T-helper 1 cell treated with Interleukin-12 subunit alpha and Interleukin-12 subunit beta and Interleukin-4 antibody, amounts not matched to agents 30 μg/mL and 1 μg/mL, for 36 hours (primary cell): ENCODE data around the gene SLAIN2.

Experiments used
- H3K27ac Mint-ChIP-seq: one replicate; pipeline ENCODE4 v1.8.0; 2021; ENCODE audit warnings: mild to moderate bottlenecking, mixed read lengths
- H3K27me3 Mint-ChIP-seq: one replicate; pipeline ENCODE4 v1.8.0; 2021; ENCODE audit warnings: low read depth, mixed read lengths
- H3K36me3 Mint-ChIP-seq: one replicate; pipeline ENCODE4 v1.8.0; 2021; ENCODE audit warnings: low read depth, mixed read lengths
- H3K4me1 Mint-ChIP-seq: one replicate; pipeline ENCODE4 v1.8.0; 2021; ENCODE audit warnings: low read depth, mixed read lengths
- H3K4me3 Mint-ChIP-seq: one replicate; pipeline ENCODE4 v1.8.0; 2021; ENCODE audit warnings: mild to moderate bottlenecking, moderate library complexity, mixed read lengths
- H3K9me3 Mint-ChIP-seq: one replicate; pipeline ENCODE4 v1.8.0; 2021; ENCODE audit warnings: mixed read lengths

Gene SLAIN2

GRCh38 chr4:48462363-48462762 lies 121.0 kb downstream of the SLAIN2 start:
- no peak overlapping the region for H3K27ac Mint-ChIP-seq
- H3K27me3 Mint-ChIP-seq: peaks cover 5% of the 10 kb centered on the region
- no peak overlapping the region for H3K4me3 Mint-ChIP-seq
- H3K4me1 Mint-ChIP-seq: no peaks in the 10 kb centered on the region
- H3K9me3 Mint-ChIP-seq: no peaks in the 10 kb centered on the region
- H3K36me3 Mint-ChIP-seq: no peaks in the 10 kb centered on the region

GRCh38 chr4:48467442-48467841 lies 126.1 kb downstream of the SLAIN2 start:
- H3K4me3 Mint-ChIP-seq: no peak overlapping the region
- H3K9me3 Mint-ChIP-seq: no peaks in the 10 kb centered on the region
- H3K27me3 Mint-ChIP-seq: peaks cover 14% of the 10 kb centered on the region
- no peak overlapping the region for H3K27ac Mint-ChIP-seq
- H3K36me3 Mint-ChIP-seq: no peaks in the 10 kb centered on the region
- no peaks in the 10 kb centered on the region for H3K4me1 Mint-ChIP-seq

- Mint-ChIP-seq H3K36me3 (no peaks in the 10 kb centered on the region), H3K9me3 (no peaks in the 10 kb centered on the region), H3K4me1 (no peaks in the 10 kb centered on the region), H3K27me3 (peaks cover 14% of the 10 kb centered on the region), H3K27ac (no peak overlapping the region), H3K4me3 (no peak overlapping the region)
Observed at GRCh38 chr4:48467891-48468290, 126.6 kb downstream of the SLAIN2 start.

- peaks cover 14% of the 10 kb centered on the region for H3K27me3 Mint-ChIP-seq
- no peak overlapping the region for H3K27ac Mint-ChIP-seq
- no peaks in the 10 kb centered on the region for H3K9me3 Mint-ChIP-seq
- H3K4me3 Mint-ChIP-seq: no peak overlapping the region
- H3K36me3 Mint-ChIP-seq: no peaks in the 10 kb centered on the region
- no peaks in the 10 kb centered on the region for H3K4me1 Mint-ChIP-seq
Observed at GRCh38 chr4:48470137-48470536, 128.8 kb downstream of the SLAIN2 start.

- H3K27me3 Mint-ChIP-seq: peaks cover 17% of the 10 kb centered on the region
- no peak overlapping the region for H3K27ac Mint-ChIP-seq
- H3K36me3 Mint-ChIP-seq: no peaks in the 10 kb centered on the region
- H3K9me3 Mint-ChIP-seq: no peaks in the 10 kb centered on the region
- no peaks in the 10 kb centered on the region for H3K4me1 Mint-ChIP-seq
- H3K4me3 Mint-ChIP-seq: no peak overlapping the region
Observed at GRCh38 chr4:48470570-48470969, 129.2 kb downstream of the SLAIN2 start.

- Mint-ChIP-seq H3K27ac (no peak overlapping the region), H3K4me3 (no peak overlapping the region), H3K36me3 (no peaks in the 10 kb centered on the region), H3K9me3 (no peaks in the 10 kb centered on the region), H3K4me1 (no peaks in the 10 kb centered on the region), H3K27me3 (peaks cover 21% of the 10 kb centered on the region)
Observed at GRCh38 chr4:48472794-48473193, 131.5 kb downstream of the SLAIN2 start.

GRCh38 chr4:48475770-48476169 lies 134.4 kb downstream of the SLAIN2 start:
- Mint-ChIP-seq H3K9me3 (no peaks in the 10 kb centered on the region), H3K27me3 (peaks cover 21% of the 10 kb centered on the region), H3K4me3 (no peak overlapping the region), H3K36me3 (no peaks in the 10 kb centered on the region), H3K27ac (no peak overlapping the region), H3K4me1 (no peaks in the 10 kb centered on the region)
